Measurements from ENCODE around the gene CNIH3. TPM values are rescaled to one million over a fixed set of nuclear protein-coding genes. Genes with fewer than 3 reads are reported as not detected.

Gene CNIH3
- total and polyA plus RNA-seq, 3 experiments from 2014 or later = 1.1 to 1.6 (median 1.5) TPM

GRCh38 chr1:224651188-224651587 lies 35.1 kb downstream of the CNIH3 start:
- Histone ChIP-seq H3K36me3 (ENCODE audit: insufficient read depth, low read length) (no peaks in the 10 kb centered on the region), H3K4me1 (ENCODE audit: insufficient read depth, low read length) (no peaks in the 10 kb centered on the region), H3K4me3 (ENCODE audit: low read length) (no peak overlapping the region), H3K27me3 (ENCODE audit: insufficient read depth, low read length, poor library complexity, severe bottlenecking) (no peaks in the 10 kb centered on the region), H3K27ac (ENCODE audit: low read depth, low read length) (no peak overlapping the region), H3K9me3 (ENCODE audit: low read length) (no peaks in the 10 kb centered on the region)
- ChIA-PET CTCF (no interaction called here), POLR2A (no interaction called here)
- Mint-ChIP-seq H3K27ac (no peak overlapping the region), H3K4me1 (no peaks in the 10 kb centered on the region), H3K27me3 (peaks cover 21 to 28% of the 10 kb centered on the region in 2 donors), H3K36me3 (no peaks in the 10 kb centered on the region), H3K9me3 (no peaks in the 10 kb centered on the region), H3K4me3 (no peak overlapping the region)
- DNase-seq = no peak

DNA sequence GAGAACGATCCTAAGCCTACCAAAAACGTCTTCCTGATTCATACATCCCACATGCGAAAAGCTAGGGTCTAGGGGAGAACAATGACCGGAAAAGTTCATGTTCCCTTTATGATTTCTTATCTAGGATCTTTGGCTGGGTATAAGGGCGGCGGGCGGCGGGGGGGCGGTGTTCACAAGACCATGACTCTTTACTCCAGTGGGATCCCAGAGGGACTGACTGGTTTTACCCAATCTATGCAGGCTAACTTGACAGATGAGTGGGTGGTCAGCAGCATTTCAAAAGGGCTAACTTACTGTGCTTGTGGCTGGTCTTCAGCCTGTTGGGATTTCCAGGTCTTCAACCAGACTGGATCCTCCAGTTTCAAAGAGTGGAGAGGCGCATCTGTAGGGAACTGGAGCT lies 40.3 kb downstream of the CNIH3 start:
- POLR2A ChIA-PET = no interaction called here
- H3K4me1 Mint-ChIP-seq = no peaks in the 10 kb centered on the region
- Histone ChIP-seq H3K27ac (ENCODE audit: low read depth, low read length) (no peak overlapping the region), H3K27me3 (ENCODE audit: insufficient read depth, low read length, poor library complexity, severe bottlenecking) (no peaks in the 10 kb centered on the region), H3K9me3 (ENCODE audit: low read length) (no peaks in the 10 kb centered on the region), H3K4me3 (ENCODE audit: low read length) (no peak overlapping the region), H3K36me3 (ENCODE audit: insufficient read depth, low read length) (no peaks in the 10 kb centered on the region), H3K4me1 (ENCODE audit: insufficient read depth, low read length) (no peaks in the 10 kb centered on the region)
- H3K27ac Mint-ChIP-seq = no peak overlapping the region
- CTCF ChIA-PET = no interaction called here
- no peaks in the 10 kb centered on the region for H3K9me3 Mint-ChIP-seq
- H3K27me3 Mint-ChIP-seq = peaks cover 16 to 18% of the 10 kb centered on the region in 2 donors
- DNase-seq = no peak
- H3K4me3 Mint-ChIP-seq = no peak overlapping the region
- no peaks in the 10 kb centered on the region for H3K36me3 Mint-ChIP-seq

DNA sequence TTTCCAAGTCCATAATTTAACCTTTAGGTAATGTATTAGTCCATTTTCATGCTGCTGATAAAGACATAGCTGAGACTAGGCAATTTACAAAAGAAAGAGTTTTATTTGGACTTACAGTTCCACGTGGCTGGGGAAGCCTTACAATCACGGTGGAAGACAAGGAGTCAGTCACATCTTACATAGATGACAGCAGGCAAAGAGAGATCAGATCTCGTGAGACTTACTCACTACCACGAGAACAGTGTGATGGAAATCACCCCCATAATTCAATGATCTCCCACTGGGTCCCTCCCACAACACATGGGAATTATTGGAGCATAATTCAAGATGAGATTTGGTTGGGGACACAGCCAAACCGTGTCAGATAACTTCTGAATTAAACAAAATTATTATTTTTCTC lies 44.0 kb downstream of the CNIH3 start:
- POLR2A ChIA-PET = no interaction called here
- DNase-seq = no peak
- Histone ChIP-seq H3K36me3 (ENCODE audit: insufficient read depth, low read length) (no peaks in the 10 kb centered on the region), H3K9me3 (ENCODE audit: low read length) (no peaks in the 10 kb centered on the region), H3K27ac (ENCODE audit: low read depth, low read length) (no peak overlapping the region), H3K27me3 (ENCODE audit: insufficient read depth, low read length, poor library complexity, severe bottlenecking) (no peaks in the 10 kb centered on the region), H3K4me3 (ENCODE audit: low read length) (no peak overlapping the region), H3K4me1 (ENCODE audit: insufficient read depth, low read length) (no peaks in the 10 kb centered on the region)
- Mint-ChIP-seq H3K9me3 (peaks cover 0 to 2% (median 0%) of the 10 kb centered on the region in 5 donors), H3K4me1 (no peaks in the 10 kb centered on the region), H3K4me3 (no peak overlapping the region), H3K27ac (no peak overlapping the region), H3K36me3 (no peaks in the 10 kb centered on the region), H3K27me3 (peaks cover 13 to 18% of the 10 kb centered on the region in 2 donors)
- CTCF ChIA-PET = interaction anchor here (1.1 kb wide), 1 partner anchor 16 kb away, joined by 3 read pairs; no protein-coding TSS in a partner anchor

- POLR2A ChIA-PET = no interaction called here
- CTCF ChIA-PET = no interaction called here
- Histone ChIP-seq H3K36me3 (ENCODE audit: insufficient read depth, low read length) (no peaks in the 10 kb centered on the region), H3K4me1 (ENCODE audit: insufficient read depth, low read length) (no peaks in the 10 kb centered on the region), H3K4me3 (ENCODE audit: low read length) (no peak overlapping the region), H3K9me3 (ENCODE audit: low read length) (no peaks in the 10 kb centered on the region), H3K27me3 (ENCODE audit: insufficient read depth, low read length, poor library complexity, severe bottlenecking) (no peaks in the 10 kb centered on the region), H3K27ac (ENCODE audit: low read depth, low read length) (no peak overlapping the region)
- Mint-ChIP-seq H3K4me1 (no peaks in the 10 kb centered on the region), H3K27me3 (peaks cover 10 to 22% of the 10 kb centered on the region in 2 donors), H3K4me3 (no peak overlapping the region), H3K9me3 (peaks cover 0 to 2% (median 0%) of the 10 kb centered on the region in 5 donors), H3K36me3 (no peaks in the 10 kb centered on the region), H3K27ac (no peak overlapping the region)
- DNase-seq = no peak
Observed at GRCh38 chr1:224662870-224663269, 46.8 kb downstream of the CNIH3 start.

GRCh38 chr1:224665016-224665415 lies 48.9 kb downstream of the CNIH3 start:
- Histone ChIP-seq H3K4me1 (ENCODE audit: insufficient read depth, low read length) (no peaks in the 10 kb centered on the region), H3K9me3 (ENCODE audit: low read length) (no peaks in the 10 kb centered on the region), H3K27ac (ENCODE audit: low read depth, low read length) (no peak overlapping the region), H3K27me3 (ENCODE audit: insufficient read depth, low read length, poor library complexity, severe bottlenecking) (no peaks in the 10 kb centered on the region), H3K36me3 (ENCODE audit: insufficient read depth, low read length) (no peaks in the 10 kb centered on the region), H3K4me3 (ENCODE audit: low read length) (no peak overlapping the region)
- ChIA-PET CTCF (no interaction called here), POLR2A (no interaction called here)
- Mint-ChIP-seq H3K36me3 (no peaks in the 10 kb centered on the region), H3K4me3 (no peak overlapping the region), H3K4me1 (no peaks in the 10 kb centered on the region), H3K9me3 (peaks cover 0 to 2% (median 0%) of the 10 kb centered on the region in 5 donors), H3K27me3 (peaks cover 8 to 24% of the 10 kb centered on the region in 2 donors), H3K27ac (no peak overlapping the region)
- DNase-seq = no peak

DNA sequence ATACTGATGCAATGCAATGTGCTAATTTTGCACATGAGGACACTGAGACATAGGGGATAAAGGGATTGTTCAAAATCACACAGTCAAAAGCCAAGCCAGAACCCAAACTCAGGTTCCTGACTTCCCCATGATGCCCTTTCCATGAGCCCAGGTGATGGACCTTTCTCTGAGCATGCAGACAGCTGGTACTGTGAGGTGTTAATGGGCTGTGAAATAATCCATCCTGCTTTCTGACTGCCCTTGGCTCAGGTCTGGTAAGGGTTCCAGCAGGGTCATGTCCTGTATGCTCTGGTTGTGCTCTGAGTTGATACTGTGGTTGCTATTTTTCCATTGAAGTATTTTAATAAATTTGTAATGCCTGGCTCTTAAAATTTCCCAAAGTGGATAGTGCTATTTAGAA lies 50.0 kb downstream of the CNIH3 start:
- H3K36me3 Mint-ChIP-seq = no peaks in the 10 kb centered on the region
- H3K4me3 Mint-ChIP-seq = no peak overlapping the region
- Histone ChIP-seq H3K4me3 (ENCODE audit: low read length) (no peak overlapping the region), H3K27me3 (ENCODE audit: insufficient read depth, low read length, poor library complexity, severe bottlenecking) (no peaks in the 10 kb centered on the region), H3K9me3 (ENCODE audit: low read length) (no peaks in the 10 kb centered on the region), H3K36me3 (ENCODE audit: insufficient read depth, low read length) (no peaks in the 10 kb centered on the region), H3K4me1 (ENCODE audit: insufficient read depth, low read length) (no peaks in the 10 kb centered on the region), H3K27ac (ENCODE audit: low read depth, low read length) (no peak overlapping the region)
- no peak for DNase-seq
- peaks cover 8 to 26% of the 10 kb centered on the region in 2 donors for H3K27me3 Mint-ChIP-seq
- ChIA-PET CTCF (no interaction called here), POLR2A (no interaction called here)
- H3K27ac Mint-ChIP-seq = no peak overlapping the region
- H3K9me3 Mint-ChIP-seq = peaks cover 0 to 2% (median 0%) of the 10 kb centered on the region in 5 donors
- H3K4me1 Mint-ChIP-seq = no peaks in the 10 kb centered on the region

DNA sequence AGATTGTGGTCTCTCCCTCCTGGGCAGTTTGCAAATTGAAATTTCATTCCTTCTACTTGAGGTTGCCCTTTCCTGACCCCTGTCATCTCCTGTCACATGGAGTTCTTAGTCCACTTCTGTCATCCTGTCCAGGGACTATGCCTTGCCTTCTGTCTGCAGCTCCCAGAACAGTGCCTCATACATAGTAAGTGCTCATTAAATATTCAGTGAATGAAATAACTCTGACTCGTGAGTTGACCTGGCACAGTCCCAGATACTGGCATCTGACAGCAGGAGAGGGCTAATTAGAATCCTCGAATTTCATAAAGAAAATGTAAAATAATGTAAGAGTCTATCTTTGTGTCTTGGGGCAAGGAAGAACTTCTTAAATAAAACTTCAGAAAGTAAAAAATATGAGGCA lies 50.8 kb downstream of the CNIH3 start:
- H3K27ac ChIP-seq (ENCODE audit: low read depth, low read length) = no peak overlapping the region
- no peaks in the 10 kb centered on the region for H3K4me1 ChIP-seq (ENCODE audit: insufficient read depth, low read length)
- no peak for DNase-seq
- no peaks in the 10 kb centered on the region for H3K27me3 ChIP-seq (ENCODE audit: insufficient read depth, low read length, poor library complexity, severe bottlenecking)
- H3K9me3 Mint-ChIP-seq = peaks cover 0 to 2% (median 0%) of the 10 kb centered on the region in 5 donors
- no peaks in the 10 kb centered on the region for H3K36me3 ChIP-seq (ENCODE audit: insufficient read depth, low read length)
- H3K4me3 ChIP-seq (ENCODE audit: low read length) = no peak overlapping the region
- no peaks in the 10 kb centered on the region for H3K9me3 ChIP-seq (ENCODE audit: low read length)
- H3K27ac Mint-ChIP-seq = peak overlapping the region in 1 of 8 donors; percentile 55
- H3K4me1 Mint-ChIP-seq = no peaks in the 10 kb centered on the region
- H3K27me3 Mint-ChIP-seq = peaks cover 6 to 22% of the 10 kb centered on the region in 2 donors
- H3K36me3 Mint-ChIP-seq = no peaks in the 10 kb centered on the region
- ChIA-PET POLR2A (no interaction called here), CTCF (no interaction called here)
- H3K4me3 Mint-ChIP-seq = no peak overlapping the region

DNA sequence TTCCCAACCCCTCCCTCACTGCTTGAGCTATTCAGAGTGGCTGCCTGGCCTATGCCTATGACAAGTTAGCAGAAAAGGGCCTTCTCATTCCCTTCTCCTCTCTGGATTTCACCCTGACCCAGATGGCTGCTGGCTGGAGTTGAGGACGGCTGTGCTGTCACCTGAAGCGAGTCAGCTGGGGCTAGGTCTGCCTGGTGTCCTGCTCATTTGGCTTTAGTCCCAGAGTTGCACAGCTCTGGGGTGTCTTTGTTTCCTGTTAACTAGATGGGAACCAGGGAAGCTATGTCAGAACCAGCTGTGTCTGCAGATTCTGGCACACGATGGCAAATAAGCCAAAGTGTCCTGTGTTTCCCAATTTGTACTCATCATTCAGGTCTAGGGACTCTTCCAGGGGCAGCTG lies 52.9 kb downstream of the CNIH3 start:
- Histone ChIP-seq H3K27ac (ENCODE audit: low read depth, low read length) (no peak overlapping the region), H3K4me3 (ENCODE audit: low read length) (no peak overlapping the region), H3K27me3 (ENCODE audit: insufficient read depth, low read length, poor library complexity, severe bottlenecking) (no peaks in the 10 kb centered on the region), H3K36me3 (ENCODE audit: insufficient read depth, low read length) (no peaks in the 10 kb centered on the region), H3K9me3 (ENCODE audit: low read length) (no peaks in the 10 kb centered on the region), H3K4me1 (ENCODE audit: insufficient read depth, low read length) (no peaks in the 10 kb centered on the region)
- H3K27ac Mint-ChIP-seq = no peak overlapping the region
- H3K36me3 Mint-ChIP-seq = no peaks in the 10 kb centered on the region
- no peak for DNase-seq
- POLR2A ChIA-PET = no interaction called here
- peaks cover 8 to 16% of the 10 kb centered on the region in 2 donors for H3K27me3 Mint-ChIP-seq
- CTCF ChIA-PET = interaction anchor here (1.6 kb wide), 1 partner anchor 24 kb away, joined by 7 read pairs; no protein-coding TSS in a partner anchor
- no peaks in the 10 kb centered on the region for H3K4me1 Mint-ChIP-seq
- peaks cover 0 to 2% (median 0%) of the 10 kb centered on the region in 5 donors for H3K9me3 Mint-ChIP-seq
- H3K4me3 Mint-ChIP-seq = no peak overlapping the region

- Mint-ChIP-seq H3K27me3 (peaks cover 8 to 16% of the 10 kb centered on the region in 2 donors), H3K27ac (no peak overlapping the region), H3K9me3 (peaks cover 0 to 2% (median 0%) of the 10 kb centered on the region in 5 donors), H3K4me3 (peak overlapping the region in 1 of 7 donors; percentile 52), H3K4me1 (no peaks in the 10 kb centered on the region), H3K36me3 (no peaks in the 10 kb centered on the region)
- H3K4me1 ChIP-seq (ENCODE audit: insufficient read depth, low read length) = no peaks in the 10 kb centered on the region
- H3K27me3 ChIP-seq (ENCODE audit: insufficient read depth, low read length, poor library complexity, severe bottlenecking) = no peaks in the 10 kb centered on the region
- no peak overlapping the region for H3K4me3 ChIP-seq (ENCODE audit: low read length)
- ChIA-PET POLR2A (no interaction called here), CTCF (interaction anchor here (1.6 kb wide), 1 partner anchor 25 kb away, joined by 7 read pairs; no protein-coding TSS in a partner anchor)
- H3K27ac ChIP-seq (ENCODE audit: low read depth, low read length) = no peak overlapping the region
- no peaks in the 10 kb centered on the region for H3K9me3 ChIP-seq (ENCODE audit: low read length)
- H3K36me3 ChIP-seq (ENCODE audit: insufficient read depth, low read length) = no peaks in the 10 kb centered on the region
- no peak for DNase-seq
Observed at GRCh38 chr1:224669403-224669802, 53.3 kb downstream of the CNIH3 start.
